Measurements from ENCODE around the gene COL21A1. TPM values are rescaled to one million over a fixed set of nuclear protein-coding genes. Genes with fewer than 3 reads are reported as not detected.

The COL21A1 gene
- total RNA-seq, 1 donor from 2014 or later: not detected

GRCh38 chr6:56259234-56260077, 12.1 kb upstream of the COL21A1 start:
- Mint-ChIP-seq H3K4me3 (no peak overlapping the region), H3K27me3 (no peaks in the 10 kb centered on the region)
- CTCF ChIA-PET: no interaction called here

GRCh38 chr6:56255349-56255748, 8.0 kb upstream of the COL21A1 start:
- intact Hi-C loops (cut with micrococcal nuclease): no loop called here
- TF ChIP-seq, protein P1, sequence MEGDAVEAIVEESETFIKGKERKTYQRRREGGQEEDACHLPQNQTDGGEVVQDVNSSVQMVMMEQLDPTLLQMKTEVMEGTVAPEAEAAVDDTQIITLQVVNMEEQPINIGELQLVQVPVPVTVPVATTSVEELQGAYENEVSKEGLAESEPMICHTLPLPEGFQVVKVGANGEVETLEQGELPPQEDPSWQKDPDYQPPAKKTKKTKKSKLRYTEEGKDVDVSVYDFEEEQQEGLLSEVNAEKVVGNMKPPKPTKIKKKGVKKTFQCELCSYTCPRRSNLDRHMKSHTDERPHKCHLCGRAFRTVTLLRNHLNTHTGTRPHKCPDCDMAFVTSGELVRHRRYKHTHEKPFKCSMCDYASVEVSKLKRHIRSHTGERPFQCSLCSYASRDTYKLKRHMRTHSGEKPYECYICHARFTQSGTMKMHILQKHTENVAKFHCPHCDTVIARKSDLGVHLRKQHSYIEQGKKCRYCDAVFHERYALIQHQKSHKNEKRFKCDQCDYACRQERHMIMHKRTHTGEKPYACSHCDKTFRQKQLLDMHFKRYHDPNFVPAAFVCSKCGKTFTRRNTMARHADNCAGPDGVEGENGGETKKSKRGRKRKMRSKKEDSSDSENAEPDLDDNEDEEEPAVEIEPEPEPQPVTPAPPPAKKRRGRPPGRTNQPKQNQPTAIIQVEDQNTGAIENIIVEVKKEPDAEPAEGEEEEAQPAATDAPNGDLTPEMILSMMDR (IDR thresholded peaks at IDR 0.05): no peak
- Mint-ChIP-seq H3K27ac (no peak overlapping the region), H3K4me1 (no peaks in the 10 kb centered on the region), H3K9me3 (no peaks in the 10 kb centered on the region), H3K4me3 (no peak overlapping the region), H3K27me3 (no peaks in the 10 kb centered on the region), H3K36me3 (ENCODE audit: low read depth) (no peaks in the 10 kb centered on the region)
- ATAC-seq (ENCODE audit: low read depth) (no peak), DNase-seq (no peak)
- POLR2A ChIA-PET: no interaction called here
- CTCF ChIA-PET: no interaction called here

More at GRCh38 chr6:56259234-56260077, 12.1 kb upstream of the COL21A1 start:
- Mint-ChIP-seq H3K36me3 (ENCODE audit: low read depth) (no peaks in the 10 kb centered on the region), H3K27ac (no peak overlapping the region), H3K9me3 (no peaks in the 10 kb centered on the region), H3K4me1 (no peaks in the 10 kb centered on the region)
- TF ChIP-seq, protein P1 (IDR thresholded peaks at IDR 0.05): no peak
- no peak for ATAC-seq (ENCODE audit: low read depth)
- intact Hi-C loops (cut with micrococcal nuclease): no loop called here
- DNase-seq: no peak
- POLR2A ChIA-PET: no interaction called here

DNA sequence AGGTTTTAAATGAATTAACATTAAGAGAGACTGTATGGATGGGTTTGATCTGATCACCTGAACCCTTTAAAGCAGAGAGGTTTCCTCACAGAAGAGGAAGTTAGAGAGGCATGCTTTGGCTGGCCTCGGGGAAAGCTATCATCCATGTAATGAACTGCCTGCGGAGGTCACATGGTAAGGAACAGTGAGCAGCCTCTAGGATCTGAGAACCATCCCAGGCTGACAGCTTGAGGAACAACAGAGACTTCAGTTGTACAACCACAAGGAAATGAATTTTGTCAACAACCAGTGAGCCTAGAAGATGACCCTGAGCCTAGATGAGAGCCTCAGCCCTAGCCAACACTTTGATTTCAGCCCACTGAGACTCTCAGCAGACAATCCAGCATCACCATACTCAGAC, 2.9 kb upstream of the COL21A1 start:
- CTCF ChIA-PET: no interaction called here
- Mint-ChIP-seq H3K27ac (no peak overlapping the region), H3K27me3 (peaks cover 3% of the 10 kb centered on the region), H3K4me1 (no peaks in the 10 kb centered on the region), H3K36me3 (ENCODE audit: low read depth) (no peaks in the 10 kb centered on the region), H3K4me3 (no peak overlapping the region), H3K9me3 (no peaks in the 10 kb centered on the region)
- TF ChIP-seq, protein P1 (IDR thresholded peaks at IDR 0.05): no peak
- no peak for DNase-seq
- intact Hi-C loops (cut with micrococcal nuclease): no loop called here
- ATAC-seq (ENCODE audit: low read depth): no peak
- POLR2A ChIA-PET: no interaction called here

- intact Hi-C loops (cut with micrococcal nuclease): no loop called here
- no peak overlapping the region for H3K4me3 Mint-ChIP-seq
- H3K4me1 Mint-ChIP-seq: no peaks in the 10 kb centered on the region
- ATAC-seq (ENCODE audit: low read depth) (no peak), DNase-seq (no peak)
- peaks cover 3% of the 10 kb centered on the region for H3K27me3 Mint-ChIP-seq
- CTCF ChIA-PET: no interaction called here
- POLR2A ChIA-PET: no interaction called here
- H3K27ac Mint-ChIP-seq: no peak overlapping the region
- no peaks in the 10 kb centered on the region for H3K36me3 Mint-ChIP-seq (ENCODE audit: low read depth)
- TF ChIP-seq, protein P1 (IDR thresholded peaks at IDR 0.05): no peak
- H3K9me3 Mint-ChIP-seq: no peaks in the 10 kb centered on the region
These were observed 308 bp upstream of the COL21A1 start for GRCh38 chr6:56247654-56248122.

GRCh38 chr6:56246541-56246880, 869 bp downstream of the COL21A1 start:
- Mint-ChIP-seq H3K36me3 (ENCODE audit: low read depth) (no peaks in the 10 kb centered on the region), H3K27ac (no peak overlapping the region), H3K27me3 (peaks cover 3% of the 10 kb centered on the region), H3K9me3 (no peaks in the 10 kb centered on the region), H3K4me3 (no peak overlapping the region), H3K4me1 (no peaks in the 10 kb centered on the region)
- ChIA-PET POLR2A (no interaction called here), CTCF (no interaction called here)
- no peak for ATAC-seq (ENCODE audit: low read depth)
- intact Hi-C loops (cut with micrococcal nuclease): no loop called here
- no peak for DNase-seq
- TF ChIP-seq, protein P1 (IDR thresholded peaks at IDR 0.05): no peak
